HG03025 (cell line): ENCODE measurements around the gene TARDBP.
"Not testable (repeated sequence)": the region's sequence is repeated elsewhere in the genome, so short reads cannot be mapped to it uniquely, and the experiment has no call there.

Source experiments
- ATAC-seq: cut with Tn5 transposase; IDR thresholded peaks from one replicate; pipeline ENCODE4 v1.9.1; 2021; ENCODE audit warnings: mild to moderate bottlenecking, moderate library complexity; ENCODE audit not compliant: unreplicated experiment, low FRiP score

The TARDBP gene

DNA sequence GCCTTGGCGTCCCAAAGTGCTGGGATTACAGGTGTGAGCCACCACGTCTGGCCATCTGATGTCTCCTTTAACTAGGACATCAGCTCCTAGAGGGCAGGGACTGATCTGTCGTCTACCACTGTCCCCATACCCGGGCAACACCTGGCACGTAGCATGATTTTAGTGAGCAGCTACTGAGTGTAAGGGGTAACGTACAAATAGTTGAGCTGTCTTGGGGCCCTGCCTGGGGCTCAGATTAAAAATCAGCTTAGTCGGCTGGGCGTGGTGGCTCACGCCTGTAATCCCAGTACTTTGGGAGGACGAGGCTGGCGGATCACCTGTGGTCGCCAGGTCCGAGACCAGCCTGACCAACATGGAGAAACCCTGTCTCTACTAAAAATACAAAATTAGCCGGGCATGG lies 45.6 kb downstream of the TARDBP start:
- no peak for ATAC-seq

DNA sequence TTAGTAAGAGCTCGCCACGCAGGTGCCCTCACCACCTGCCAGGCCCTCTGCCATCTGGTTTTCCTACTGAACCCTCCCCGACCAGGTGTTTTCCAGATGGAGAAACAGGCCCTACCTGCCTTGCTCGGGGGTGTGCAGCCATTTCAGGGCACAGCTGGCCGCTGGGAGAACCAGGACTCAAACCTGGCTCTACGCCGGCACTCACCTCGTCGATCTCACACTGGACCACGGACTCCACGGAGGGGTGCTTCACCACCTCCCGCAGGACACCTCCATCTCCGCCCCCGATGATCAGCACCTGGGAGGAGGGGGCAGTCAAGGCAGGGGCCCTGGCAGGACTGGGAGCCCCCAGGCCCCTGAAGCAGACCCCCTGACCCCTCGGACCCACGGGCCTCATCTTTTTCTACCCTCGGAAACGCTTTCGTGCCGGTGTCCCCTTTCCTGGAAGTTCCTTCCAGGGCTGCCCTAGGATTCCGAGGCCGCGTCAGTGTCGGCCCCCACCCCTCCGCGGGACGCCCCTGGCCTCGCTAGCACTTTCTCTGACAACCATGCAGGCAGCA lies 46.2 kb downstream of the TARDBP start:
- no peak for ATAC-seq

DNA sequence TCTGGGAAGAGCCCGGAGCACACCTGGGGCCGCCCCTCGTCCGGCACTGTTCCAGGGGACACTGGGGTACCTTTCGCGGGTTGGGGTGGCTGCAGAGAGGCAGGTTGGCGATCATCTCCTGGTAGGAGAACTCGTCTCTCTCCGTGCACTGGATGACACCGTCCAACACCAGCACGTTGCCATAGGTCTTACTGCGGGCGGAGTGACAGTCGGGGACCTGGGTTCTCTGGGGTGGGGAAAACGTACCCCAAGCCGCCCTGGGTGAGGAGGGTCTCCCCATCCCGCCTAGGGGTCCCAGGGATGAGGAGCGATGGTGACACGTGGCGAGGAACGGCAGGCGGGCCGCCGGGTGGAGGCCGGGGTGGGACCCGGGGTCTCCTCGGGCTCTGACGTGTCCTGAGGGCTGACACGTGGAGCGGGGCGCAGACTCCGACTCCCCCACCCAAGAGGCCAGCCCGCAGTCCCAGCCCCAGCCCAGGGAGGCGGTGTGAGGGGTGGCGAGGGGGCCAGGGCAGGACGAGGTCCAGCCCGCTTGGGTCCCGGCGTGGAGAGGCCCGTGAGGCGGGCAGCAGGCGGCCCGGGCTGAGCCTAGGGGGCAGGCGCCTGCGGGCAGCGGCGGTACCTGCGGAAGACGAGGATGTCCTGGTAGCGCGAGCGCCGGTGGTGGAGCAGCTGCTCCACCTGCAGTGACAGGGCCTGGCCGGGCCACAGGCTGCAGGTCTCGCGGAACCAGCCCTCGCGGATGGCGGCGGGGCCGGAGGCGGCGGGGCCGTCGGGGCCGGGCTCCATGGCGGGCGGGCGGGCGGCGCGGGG lies 46.9 kb downstream of the TARDBP start:
- ATAC-seq = peak; percentile 12

DNA sequence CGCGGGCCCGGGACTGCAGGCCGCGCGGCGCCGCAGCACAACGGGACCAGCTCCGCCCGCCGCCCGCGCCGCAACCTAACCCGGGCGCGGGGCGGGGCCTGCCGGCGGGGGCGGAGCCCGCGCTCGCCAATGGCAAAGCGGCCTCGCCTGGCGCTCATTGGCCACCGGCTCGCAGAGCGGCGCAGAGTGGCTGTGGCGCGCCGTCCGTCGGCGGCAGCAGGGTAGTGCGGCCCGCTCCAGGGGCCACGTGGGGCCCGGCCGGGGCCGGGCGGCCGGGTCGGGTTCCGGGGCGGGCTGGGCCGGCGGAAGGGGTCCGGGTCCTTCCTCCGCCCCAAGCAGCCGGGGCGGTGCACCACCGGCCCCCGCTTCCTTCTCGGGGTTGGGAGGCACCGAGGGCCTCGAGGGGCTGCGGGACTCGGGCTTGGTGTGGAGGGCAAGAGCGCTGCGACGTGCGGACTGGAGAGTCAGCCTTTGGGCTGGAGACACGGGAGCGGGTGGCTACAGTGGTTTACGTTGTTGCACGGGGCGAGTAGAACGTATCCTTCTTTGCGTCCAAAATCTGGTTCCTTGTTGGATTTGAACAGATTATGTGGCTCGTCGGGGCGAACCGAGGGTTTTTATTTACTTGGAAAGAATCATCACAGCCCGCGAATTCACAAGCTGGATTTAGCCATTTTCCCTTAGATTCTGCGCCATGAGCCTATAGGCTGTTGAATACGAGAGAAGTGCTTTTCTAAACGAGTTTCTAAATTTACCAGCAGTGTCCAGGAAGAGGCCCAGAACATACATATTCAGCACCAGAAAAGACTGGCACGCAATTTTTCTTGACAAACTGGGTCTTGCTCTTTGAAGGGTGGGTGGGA lies 47.7 kb downstream of the TARDBP start, which contains the start of gene SRM:
Gene SRM (minus strand): TSS at position 51 of the 863 bp plus-strand sequence. CDS start 75 bp downstream, outside the sequence.
- peak; percentile 60 for ATAC-seq

DNA sequence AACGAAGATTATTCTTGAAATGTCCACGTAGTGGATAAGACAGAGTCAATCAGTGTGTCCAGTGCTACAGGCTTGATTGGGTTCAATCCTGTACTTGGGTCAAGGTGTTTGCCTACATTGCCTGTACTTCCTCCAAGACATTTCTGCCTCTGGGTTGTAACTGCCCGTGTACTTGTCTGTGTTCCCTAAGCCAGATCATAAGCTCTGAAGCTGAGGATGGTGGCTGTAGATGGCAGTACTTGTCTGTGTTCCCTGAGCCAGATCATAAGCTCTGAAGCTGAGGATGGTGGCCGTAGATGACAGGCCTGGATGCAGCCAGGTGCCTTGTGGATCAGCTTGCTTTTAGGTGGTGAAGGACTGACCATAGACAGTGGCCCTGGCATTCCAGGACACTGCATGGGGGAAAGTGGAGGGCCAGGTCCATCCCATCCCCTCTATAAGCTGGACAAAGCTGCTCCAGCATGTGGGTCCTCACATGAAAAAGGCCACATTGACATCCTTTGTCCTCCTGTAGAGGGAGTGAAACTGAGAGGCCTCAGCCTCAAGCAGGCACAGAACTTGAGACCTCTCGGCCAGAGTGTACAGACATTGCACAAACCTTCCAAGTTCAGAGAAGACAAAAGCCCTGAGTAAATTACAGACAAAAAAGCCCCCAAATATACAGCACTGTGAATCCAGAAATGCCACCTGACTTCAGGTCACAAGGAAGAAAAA lies 49.4 kb downstream of the TARDBP start:
- ATAC-seq = no peak

DNA sequence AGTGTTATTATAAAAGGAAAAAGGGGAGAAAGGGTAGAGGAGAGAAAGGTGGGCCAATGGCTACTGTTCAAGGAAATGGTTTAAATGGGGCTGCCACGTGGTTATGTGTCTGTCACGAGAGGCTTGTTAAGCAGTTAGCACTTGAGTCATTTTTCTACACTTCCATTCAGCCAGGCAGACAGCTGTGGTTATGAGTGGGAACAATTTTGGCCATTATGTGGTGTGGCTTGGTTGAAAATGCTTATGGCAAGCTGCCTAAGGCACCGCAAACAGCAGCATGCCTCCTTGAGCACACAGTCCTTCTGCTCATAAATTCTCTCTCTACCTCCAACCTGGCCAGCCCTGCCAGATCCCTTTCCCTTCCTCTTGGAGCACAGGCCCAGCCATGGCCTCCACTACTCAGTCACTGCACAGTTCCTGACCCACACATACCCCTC lies 50.5 kb downstream of the TARDBP start:
- no peak for ATAC-seq

GRCh38 chr1:11063937-11064537 lies 51.6 kb downstream of the TARDBP start:
- ATAC-seq = not testable (repeated sequence)

DNA sequence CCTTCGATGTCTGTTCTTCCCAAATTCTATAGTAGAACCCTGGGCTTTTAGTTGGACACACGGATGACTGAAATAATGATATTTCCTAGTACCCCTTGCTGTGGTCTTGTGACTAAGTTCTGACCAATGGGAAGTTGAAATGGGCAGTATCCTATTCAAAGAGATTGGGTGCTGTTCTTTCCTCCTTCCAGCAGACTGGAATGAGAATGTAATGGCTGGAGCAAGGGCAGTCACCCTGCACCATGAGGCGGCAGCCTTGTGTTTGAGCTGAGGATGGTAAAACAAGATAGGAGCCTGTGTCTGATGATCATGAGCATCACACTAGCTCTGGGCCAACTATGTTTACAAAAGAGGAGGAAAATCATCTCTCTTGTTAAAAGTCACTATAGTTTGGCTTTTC lies 52.5 kb downstream of the TARDBP start:
- no peak for ATAC-seq

- ATAC-seq = no peak
Observed at GRCh38 chr1:11065796-11066195, 53.3 kb downstream of the TARDBP start.

- no peak for ATAC-seq
Observed at GRCh38 chr1:11067716-11068599, 55.5 kb downstream of the TARDBP start.

DNA sequence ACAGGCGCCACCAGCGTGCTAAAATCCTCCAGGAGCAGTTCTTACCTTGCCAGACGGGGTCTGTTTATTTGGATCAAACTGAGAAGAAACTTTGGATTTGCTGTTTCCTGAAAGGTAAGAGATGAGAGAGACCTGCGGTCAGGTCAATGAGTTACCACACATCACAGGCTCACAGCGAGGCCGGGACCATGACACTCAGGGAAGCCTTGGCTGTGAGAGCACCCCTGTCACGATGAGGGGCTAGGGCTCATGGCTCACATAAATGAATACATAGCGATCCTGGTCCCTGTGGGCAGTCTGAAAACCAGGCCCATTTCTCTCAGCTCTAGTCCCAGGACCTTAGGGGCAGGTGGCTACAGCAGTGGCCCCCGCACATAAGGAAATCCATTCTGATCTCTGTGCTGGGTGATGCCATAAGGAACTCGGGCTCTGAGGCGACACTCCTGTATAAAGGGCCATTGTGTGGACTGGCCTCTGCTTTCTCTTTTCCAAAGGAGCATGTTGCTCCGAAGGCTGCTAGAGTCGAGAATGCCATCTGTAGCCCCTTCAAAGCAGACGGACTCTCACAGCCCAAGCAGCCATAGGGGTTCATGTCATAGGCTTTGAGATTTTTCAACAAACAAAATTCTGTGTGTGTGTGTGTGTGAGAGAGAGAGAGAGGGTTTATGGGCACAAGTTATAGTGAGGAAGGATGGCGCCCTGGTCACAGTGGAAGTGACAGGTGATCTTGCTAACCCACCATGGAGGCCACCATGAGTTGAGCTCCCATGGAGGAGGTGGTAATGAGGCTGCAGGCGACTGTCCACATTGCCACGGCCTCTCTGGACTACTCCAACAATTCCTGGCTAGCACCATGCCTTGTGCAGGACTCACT lies 56.4 kb downstream of the TARDBP start:
- ATAC-seq = no peak

DNA sequence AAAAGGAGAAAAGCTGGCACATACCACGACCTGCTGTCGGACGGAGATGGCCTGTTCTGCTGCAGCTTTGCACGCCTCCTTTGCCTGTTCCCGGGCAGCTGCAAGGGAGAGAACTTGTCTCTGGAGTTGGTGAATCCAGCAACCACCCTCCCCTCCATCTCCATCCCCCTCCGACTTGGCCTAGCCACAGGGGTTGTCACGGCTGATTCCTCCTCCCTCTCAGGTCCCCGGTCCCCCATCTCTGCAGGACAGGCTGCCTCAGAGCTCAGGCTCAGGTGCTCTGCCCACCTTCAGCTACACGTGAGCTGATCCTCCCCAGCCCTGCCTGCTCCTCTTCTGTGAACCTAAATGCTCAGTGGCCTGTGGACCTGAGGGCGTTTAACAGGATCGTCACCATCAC lies 58.4 kb downstream of the TARDBP start:
- ATAC-seq = no peak

DNA sequence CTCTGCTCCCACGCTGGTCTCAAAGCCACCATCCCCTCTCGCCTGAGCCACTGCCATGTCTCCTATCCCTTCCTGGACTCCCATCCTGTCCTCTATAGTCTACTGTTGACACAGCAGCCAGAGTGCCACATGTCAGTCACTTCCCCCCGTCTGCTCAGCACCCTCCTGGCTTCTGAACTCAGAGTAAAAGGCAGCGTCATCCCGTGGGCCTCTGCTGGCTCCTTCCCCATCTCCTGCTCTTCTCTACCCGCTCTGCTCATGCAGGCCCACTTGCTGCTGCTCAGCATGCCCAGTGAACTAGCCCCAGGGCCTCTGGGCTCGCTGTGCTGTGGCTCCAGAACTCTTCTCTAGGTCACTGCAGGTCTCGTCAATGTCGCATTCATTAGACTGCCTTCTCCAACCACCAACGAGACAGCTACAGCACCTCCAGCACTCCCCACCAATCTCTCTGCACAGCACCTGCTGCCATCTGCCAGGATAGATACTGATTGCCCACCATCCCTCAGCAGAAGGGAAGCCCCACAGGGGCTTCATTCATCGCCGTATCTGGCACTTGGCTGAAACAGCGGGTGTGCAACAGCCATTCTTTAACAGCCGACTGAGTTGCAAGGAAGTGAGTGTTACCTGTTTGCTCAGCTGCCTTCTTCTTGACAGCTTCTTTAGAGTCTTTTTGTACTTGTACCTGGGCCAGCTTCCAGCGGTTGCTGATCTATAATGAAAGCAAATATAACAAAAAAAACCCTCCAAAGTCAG lies 59.2 kb downstream of the TARDBP start:
- ATAC-seq = no peak

DNA sequence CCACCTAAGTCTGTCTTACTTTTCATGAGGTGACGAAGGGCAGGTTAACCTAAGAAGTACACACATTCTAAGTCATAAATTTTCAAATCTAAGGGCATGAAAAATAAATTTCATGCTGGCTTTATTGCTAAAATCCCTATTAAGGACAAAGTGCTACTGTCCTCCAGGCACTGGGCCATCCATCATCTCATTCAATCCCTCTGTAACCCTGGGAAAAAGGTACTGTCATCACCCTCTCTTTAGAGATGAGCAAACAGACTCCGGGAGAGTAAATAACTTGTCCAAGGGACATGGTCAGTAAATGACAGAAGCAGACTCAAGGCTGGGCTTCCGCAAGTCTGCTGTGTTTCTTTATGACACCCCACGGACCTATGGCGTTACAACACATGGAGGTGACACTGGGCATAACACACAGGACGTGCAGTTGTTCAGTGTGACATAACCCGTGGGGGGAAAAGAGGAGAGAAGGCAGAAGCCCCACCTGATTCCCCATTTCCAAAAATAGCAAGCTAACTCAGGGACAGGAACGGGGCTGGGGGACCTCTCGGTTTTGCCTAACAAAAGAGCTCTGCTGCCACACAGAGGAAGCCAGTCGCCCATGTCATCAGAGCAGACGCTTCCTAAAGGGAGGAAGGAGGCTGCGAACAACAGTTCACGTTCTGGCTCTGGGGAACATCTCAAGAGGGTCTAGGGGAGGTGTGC lies 59.9 kb downstream of the TARDBP start:
- ATAC-seq = no peak

DNA sequence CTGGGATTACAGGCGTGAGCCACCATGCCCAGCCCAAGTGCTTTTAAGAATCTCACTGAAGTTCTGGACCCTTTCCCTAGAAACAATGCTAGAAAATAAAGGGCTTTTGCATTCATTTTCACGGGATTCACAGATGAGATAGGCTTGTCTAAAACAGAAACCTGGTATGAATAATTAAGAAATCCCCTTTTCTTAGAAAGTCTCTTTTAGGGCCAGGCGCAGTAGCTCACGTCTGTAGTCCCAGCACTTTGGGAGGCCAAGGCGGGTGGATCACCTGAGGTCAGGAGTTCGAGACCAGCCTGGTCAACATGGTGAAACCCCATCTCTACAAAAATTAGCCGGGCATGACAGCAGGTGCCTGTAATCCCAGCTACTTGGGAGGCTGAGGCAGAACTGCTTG lies 60.9 kb downstream of the TARDBP start:
- ATAC-seq = not testable (repeated sequence)
